B cell (primary cell): ENCODE data around the gene NAA60. TPM values are rescaled to one million over a fixed set of nuclear protein-coding genes. Genes with fewer than 3 reads are reported as not detected.

Experiments used
- ATAC-seq: fragments of 200-7000 bp; cut with Tn5 transposase; one replicate; pipeline ENCODE4 v1.10.0; 2021; ENCODE audit warnings: low read depth, mild to moderate bottlenecking, moderate number of reproducible peaks, moderate library complexity
- CTCF ChIA-PET: fragments of 350-600 bp; sonication (Branson Sonifier 250); formaldehyde crosslinking; loops from one replicate; lab custom pipeline; 2021; ENCODE audit warnings: antibody characterized with exemption, inconsistent platforms; lab: Charles Lee
- POLR2A ChIA-PET: fragments of 350-600 bp; sonication (Branson Sonifier 250); formaldehyde crosslinking; loops from one replicate; lab custom pipeline; 2021; ENCODE audit warnings: antibody characterized with exemption; lab: Charles Lee
- DNase-seq: peaks from one replicate; pipeline ENCODE4 v3.0.0; 2013
- H2AFZ ChIP-seq: 2 replicates; pipeline ENCODE4 v1.6.1; 2012; ENCODE audit warnings: mild to moderate bottlenecking, low read depth, low read length; ENCODE audit not compliant: insufficient read depth, poor library complexity, severe bottlenecking
- H3K27ac ChIP-seq, 2 donors: 1 replicate in 1 of 2; 2 replicates in 1 of 2; pipeline ENCODE4 v1.5.1; 2012 to 2013; ENCODE audit warnings: low read length in 2 of 2, mild to moderate bottlenecking in 2 of 2, moderate library complexity in 1 of 2
- H3K27me3 ChIP-seq, 4 experiments: fragments of 200-600 bp in 1 of 4; sonication (generic) in 1 of 4; replicated peaks in 1 of 4; 1 replicate in 2 of 4; 2 replicates in 2 of 4; pipeline versions ENCODE4 v1.6.1 to v1.7.0; 2013 to 2016; ENCODE audit warnings: low read length in 3 of 4, mild to moderate bottlenecking in 2 of 4, mixed read lengths in 1 of 4, moderate library complexity in 1 of 4; ENCODE audit not compliant: insufficient read depth in 4 of 4, control insufficient read depth in 3 of 4; ENCODE audit errors: control extremely low read depth in 1 of 4
- H3K36me3 ChIP-seq, 2 experiments: replicated peaks in 1 of 2; 1 replicate in 1 of 2; 2 replicates in 1 of 2; pipeline versions ENCODE4 v1.6.1 to v1.7.1; 2013; ENCODE audit warnings: low read length in 1 of 2; ENCODE audit not compliant: insufficient read depth in 2 of 2, control insufficient read depth in 1 of 2; ENCODE audit errors: control extremely low read depth in 1 of 2, extremely low read depth in 1 of 2
- H3K4me1 ChIP-seq, 2 donors: fragments of 200-600 bp in 1 of 2; sonication (generic) in 1 of 2; 1 replicate in 1 of 2; 2 replicates in 1 of 2; pipeline versions ENCODE4 v1.5.1 to v1.6.1; 2013 to 2017; ENCODE audit warnings: low read length in 2 of 2; ENCODE audit not compliant: control insufficient read depth in 2 of 2, insufficient read depth in 2 of 2
- H3K4me2 ChIP-seq: replicated peaks from 2 replicates; pipeline ENCODE3; 2012; ENCODE audit warnings: mild to moderate bottlenecking, low read depth, low read length; ENCODE audit not compliant: poor library complexity, severe bottlenecking
- H3K4me3 ChIP-seq, 5 experiments: fragments of 200-600 bp in 1 of 5; sonication (generic) in 1 of 5; 1 replicate in 3 of 5; 2 replicates in 2 of 5; pipeline versions ENCODE4 v1.5.1 to v1.7.0; 2011 to 2016; ENCODE audit warnings: low read length in 4 of 5, mild to moderate bottlenecking in 4 of 5, low read depth in 2 of 5, control low read depth in 1 of 5, moderate library complexity in 1 of 5; ENCODE audit not compliant: insufficient read depth in 1 of 5; ENCODE audit errors: control extremely low read depth in 1 of 5, extremely low read depth in 1 of 5
- H3K79me2 ChIP-seq: fragments of 200-600 bp; sonication (generic); one replicate; pipeline ENCODE4 v1.6.0; 2016; ENCODE audit warnings: low read length; ENCODE audit not compliant: control insufficient read depth, insufficient read depth
- H3K9ac ChIP-seq: fragments of 200-600 bp; sonication (generic); 2 replicates; pipeline ENCODE4 v1.6.1; 2017; ENCODE audit warnings: mild to moderate bottlenecking, low read length, moderate library complexity
- H3K9me3 ChIP-seq, 3 donors: one replicate each; pipeline versions ENCODE4 v1.6.1 to v1.7.1; 2013; ENCODE audit warnings: low read length in 2 of 3; ENCODE audit not compliant: control insufficient read depth in 2 of 3, insufficient read depth in 1 of 3; ENCODE audit errors: control extremely low read depth in 1 of 3
- H4K20me1 ChIP-seq: 2 replicates; pipeline ENCODE4 v1.6.0; 2012; ENCODE audit warnings: mild to moderate bottlenecking, low read length; ENCODE audit not compliant: insufficient read depth, control insufficient read depth, poor library complexity, severe bottlenecking
- H3K27ac Mint-ChIP-seq: one replicate; pipeline ENCODE4 v1.8.0; 2021; ENCODE audit warnings: mixed read lengths
- H3K27me3 Mint-ChIP-seq: one replicate; pipeline ENCODE4 v1.8.0; 2021; ENCODE audit warnings: mixed read lengths
- H3K4me1 Mint-ChIP-seq: one replicate; pipeline ENCODE4 v1.8.0; 2021; ENCODE audit warnings: mixed read lengths
- H3K4me3 Mint-ChIP-seq: one replicate; pipeline ENCODE4 v1.8.0; 2021; ENCODE audit warnings: mixed read lengths
- H3K9me3 Mint-ChIP-seq: one replicate; pipeline ENCODE4 v1.8.0; 2022; ENCODE audit warnings: mixed read lengths; ENCODE audit not compliant: insufficient read depth
- CTCF ChIP-seq: fragments of 200-600 bp; IDR thresholded peaks from one replicate; pipeline ENCODE4 v1.8.0; 2022; ENCODE audit warnings: antibody characterized with exemption, mild to moderate bottlenecking
- EZH2 ChIP-seq: IDR thresholded peaks from 2 replicates; pipeline ENCODE4 v1.6.1; 2012; ENCODE audit warnings: borderline replicate concordance, low read depth, mild to moderate bottlenecking, moderate library complexity, low read length; ENCODE audit not compliant: insufficient read depth, poor library complexity, severe bottlenecking
- WGBS: methylation state at CpG from one replicate; pipeline ENCODE4 v1.1.5; 2013; ENCODE audit warnings: missing lambda C conversion rate; ENCODE audit not compliant: insufficient coverage; 5-methylcytosine and 5-hydroxymethylcytosine counted together
- intact Hi-C: fragments of 100-400 bp; cut with micrococcal nuclease; formaldehyde crosslinking; loops from one replicate; pipeline ENCODE4 v1.10.0; 2022
- polyA plus RNA-seq: library from polyadenylated mRNA; depleted of rRNA; stranded (reverse); fragments of >200 nt; gene quantifications from 2 replicates; pipeline ENCODE4 v1.2.3, GENCODE V29; 2012
- small RNA-seq: library from RNA; depleted of rRNA; stranded (forward); fragments of <200 nt; gene quantifications from one replicate; pipeline ENCODE3, GENCODE V24; 2012; ENCODE audit warnings: low replicate concordance, low read depth; ENCODE audit not compliant: insufficient read length
- total RNA-seq, 2 donors: library from RNA; stranded (reverse); fragments of 120-200 nt in 1 of 2; gene quantifications; 1 replicate in 1 of 2; 2 replicates in 1 of 2; pipeline versions ENCODE4 v1.2.3 to v1.2.4, GENCODE V29; 2013 to 2022

The NAA60 gene
- total and polyA plus RNA-seq, 2 donors (not counting 1 experiment from before 2014, with no cell fraction given), result 50.9 to 54.3 TPM

- 100% methylated on average over 1 of the region's 3 CpGs for WGBS
- no peak overlapping the region for H3K4me2 ChIP-seq
These were observed 92.8 kb downstream of the NAA60 start for GRCh38 chr16:3536271-3536731.

More at GRCh38 chr16:3536271-3536731, 92.8 kb downstream of the NAA60 start:
- Histone ChIP-seq H3K27me3 (no peaks in the 10 kb centered on the region), H3K79me2 (no peaks in the 10 kb centered on the region), H3K9ac (no peak overlapping the region), H4K20me1 (no peaks in the 10 kb centered on the region), H3K27ac (no peak overlapping the region), H2AFZ (no peak overlapping the region), H3K4me1 (peaks cover 0 to 13% of the 10 kb centered on the region in 2 donors), H3K9me3 (no peaks in the 10 kb centered on the region), H3K4me3 (no peak overlapping the region), H3K36me3 (peaks cover 0 to 10% of the 10 kb centered on the region in 2 experiments)
- ChIA-PET CTCF (interaction anchor here (1.0 kb wide), 1 partner anchor 9 kb away, joined by 3 read pairs; no protein-coding TSS in a partner anchor), POLR2A (no interaction called here)
- Mint-ChIP-seq H3K9me3 (no peaks in the 10 kb centered on the region), H3K4me1 (peaks cover 18% of the 10 kb centered on the region), H3K4me3 (no peak overlapping the region), H3K27ac (no peak overlapping the region), H3K27me3 (no peaks in the 10 kb centered on the region)
- intact Hi-C loops, result no loop called here
- no peak for ATAC-seq
- no peak for DNase-seq
- TF ChIP-seq EZH2 (no peak), CTCF (no peak)

Small RNA genes lying within 50 kb of the gene (small RNA-seq; reads per million reads assigned to genes)
- gene MIR6126, result not detected

Other genes starting within 250 kb of the NAA60 start
- gene ZNF200, start 208.5 kb upstream of the NAA60 start, total RNA-seq, result 16.1 and 20.1 TPM in 2 replicates
- gene ZNF200, start 208.5 kb upstream of the NAA60 start, polyA plus RNA-seq, result 2.4 and 2.7 TPM in 2 replicates
- 0.10 and 0.25 TPM in 2 replicates for gene MEFV, start 187.0 kb upstream of the NAA60 start, total RNA-seq
- gene MEFV, start 187.0 kb upstream of the NAA60 start, polyA plus RNA-seq, result 0.24 and 0.29 TPM in 2 replicates
- 43.0 and 46.0 TPM in 2 replicates for gene ZNF263, start 160.2 kb upstream of the NAA60 start, total RNA-seq
- 21.4 and 24.7 TPM in 2 replicates for gene ZNF263, start 160.2 kb upstream of the NAA60 start, polyA plus RNA-seq
- gene TIGD7, start 138.2 kb upstream of the NAA60 start, total RNA-seq, result 12.8 and 15.7 TPM in 2 replicates
- gene TIGD7, start 138.2 kb upstream of the NAA60 start, polyA plus RNA-seq, result 3.1 and 4.5 TPM in 2 replicates
- 111 and 118 TPM in 2 replicates for gene ZNF75A, start 138.2 kb upstream of the NAA60 start, total RNA-seq
- gene ZNF75A, start 138.2 kb upstream of the NAA60 start, polyA plus RNA-seq, result 31.4 and 33.6 TPM in 2 replicates
- 0.67 and 1.4 TPM in 2 replicates for gene OR2C1, start 87.8 kb upstream of the NAA60 start, total RNA-seq
- 0.52 and 0.91 TPM in 2 replicates for gene OR2C1, start 87.8 kb upstream of the NAA60 start, polyA plus RNA-seq
- 25.9 and 26.9 TPM in 2 replicates for gene ZSCAN32, start 42.7 kb upstream of the NAA60 start, total RNA-seq
- 12.7 and 16.3 TPM in 2 replicates for gene ZSCAN32, start 42.7 kb upstream of the NAA60 start, polyA plus RNA-seq
- 12.7 and 13.3 TPM in 2 replicates for gene ZNF174, start 42.5 kb upstream of the NAA60 start, total RNA-seq
- 3.1 and 6.7 TPM in 2 replicates for gene ZNF174, start 42.5 kb upstream of the NAA60 start, polyA plus RNA-seq
- gene ZNF597, start 176 bp upstream of the NAA60 start, total RNA-seq, result 4.6 and 5.0 TPM in 2 replicates
- gene ZNF597, start 176 bp upstream of the NAA60 start, polyA plus RNA-seq, result 1.3 TPM in 2 replicates
- not detected in 2 replicates for gene C16orf90, start 51.8 kb downstream of the NAA60 start, total RNA-seq
- not detected in 2 replicates for gene C16orf90, start 51.8 kb downstream of the NAA60 start, polyA plus RNA-seq
- 12.2 and 14.7 TPM in 2 replicates for gene CLUAP1, start 57.3 kb downstream of the NAA60 start, total RNA-seq
- 1.0 and 3.2 TPM in 2 replicates for gene CLUAP1, start 57.3 kb downstream of the NAA60 start, polyA plus RNA-seq
- 35.7 and 39.6 TPM in 2 replicates for gene NLRC3, start 133.7 kb downstream of the NAA60 start, total RNA-seq
- gene NLRC3, start 133.7 kb downstream of the NAA60 start, polyA plus RNA-seq, result 28.8 and 29.3 TPM in 2 replicates
- 13.3 and 14.4 TPM in 2 replicates for gene SLX4, start 167.9 kb downstream of the NAA60 start, total RNA-seq
- gene SLX4, start 167.9 kb downstream of the NAA60 start, polyA plus RNA-seq, result 5.2 and 5.4 TPM in 2 replicates
- gene DNASE1, start 211.0 kb downstream of the NAA60 start, total RNA-seq, result 53.7 and 54.8 TPM in 2 replicates
- gene DNASE1, start 211.0 kb downstream of the NAA60 start, polyA plus RNA-seq, result 36.2 and 53.3 TPM in 2 replicates